Measurements from ENCODE around the gene TSGA10IP.

- TF ChIP-seq CTCF (IDR thresholded peaks at IDR 0.05): peak in 2 of 12 donors; percentile 15 to 25
- TF ChIP-seq POLR2A (IDR thresholded peaks at IDR 0.05): peak; percentile 38 to 79
Measured at GRCh38 chr11:65919141-65919572, 26.1 kb upstream of the TSGA10IP start, which contains the start of gene DRAP1.

Measured in heart left ventricle (tissue), 13 donors.